ENCODE measurements around the gene MYO7A. TPM values are rescaled to one million over a fixed set of nuclear protein-coding genes. Genes with fewer than 3 reads are reported as not detected.

Gene MYO7A
- total RNA-seq, 1 donor from 2014 or later: 3.2 TPM

GRCh38 chr11:77144196-77144856, 16.3 kb downstream of the MYO7A start:
- H3K27me3 ChIP-seq (ENCODE audit: low read depth): peaks cover 19% of the 10 kb centered on the region
- TF ChIP-seq CTCF (IDR thresholded peaks at IDR 0.05; ENCODE audit: borderline replicate concordance): no peak
- H3K9me3 ChIP-seq (replicated peaks): no peaks in the 10 kb centered on the region
- H3K4me1 ChIP-seq: peaks cover 19% of the 10 kb centered on the region
- H3K36me3 ChIP-seq: no peaks in the 10 kb centered on the region
- DNase-seq: no peak
- H3K4me3 ChIP-seq: no peak overlapping the region
- no peak overlapping the region for H3K27ac ChIP-seq (replicated peaks)
- intact Hi-C loops (cut with micrococcal nuclease): no loop called here

- Histone ChIP-seq H3K9me3 (replicated peaks) (no peaks in the 10 kb centered on the region), H3K27ac (replicated peaks) (no peak overlapping the region), H3K4me3 (no peak overlapping the region), H3K4me1 (peaks cover 14% of the 10 kb centered on the region), H3K27me3 (ENCODE audit: low read depth) (peaks cover 21% of the 10 kb centered on the region), H3K36me3 (no peaks in the 10 kb centered on the region)
- intact Hi-C loops (cut with micrococcal nuclease): no loop called here
- TF ChIP-seq CTCF (IDR thresholded peaks at IDR 0.05; ENCODE audit: borderline replicate concordance): no peak
- DNase-seq: no peak
Observed at GRCh38 chr11:77144857-77145428, 16.9 kb downstream of the MYO7A start.

- Histone ChIP-seq H3K9me3 (replicated peaks) (no peaks in the 10 kb centered on the region), H3K27ac (replicated peaks) (no peak overlapping the region), H3K4me1 (peaks cover 4% of the 10 kb centered on the region), H3K4me3 (no peak overlapping the region), H3K36me3 (no peaks in the 10 kb centered on the region), H3K27me3 (ENCODE audit: low read depth) (peaks cover 21% of the 10 kb centered on the region)
- intact Hi-C loops (cut with micrococcal nuclease): no loop called here
- no peak for TF ChIP-seq CTCF (IDR thresholded peaks at IDR 0.05; ENCODE audit: borderline replicate concordance)
- DNase-seq: no peak
Observed at GRCh38 chr11:77146261-77147035, 18.4 kb downstream of the MYO7A start.

- no peak for TF ChIP-seq CTCF (IDR thresholded peaks at IDR 0.05; ENCODE audit: borderline replicate concordance)
- intact Hi-C loops (cut with micrococcal nuclease): no loop called here
- peaks cover 21% of the 10 kb centered on the region for H3K27me3 ChIP-seq (ENCODE audit: low read depth)
- H3K4me3 ChIP-seq: no peak overlapping the region
- peaks cover 4% of the 10 kb centered on the region for H3K4me1 ChIP-seq
- H3K27ac ChIP-seq (replicated peaks): no peak overlapping the region
- H3K36me3 ChIP-seq: no peaks in the 10 kb centered on the region
- no peaks in the 10 kb centered on the region for H3K9me3 ChIP-seq (replicated peaks)
- no peak for DNase-seq
Observed at GRCh38 chr11:77147036-77147315, 18.9 kb downstream of the MYO7A start.

- TF ChIP-seq CTCF (IDR thresholded peaks at IDR 0.05; ENCODE audit: borderline replicate concordance): no peak
- peaks cover 8% of the 10 kb centered on the region for H3K4me1 ChIP-seq
- H3K4me3 ChIP-seq: peak overlapping the region; percentile 47
- no peaks in the 10 kb centered on the region for H3K36me3 ChIP-seq
- intact Hi-C loops (cut with micrococcal nuclease): no loop called here
- H3K27ac ChIP-seq (replicated peaks): no peak overlapping the region
- H3K9me3 ChIP-seq (replicated peaks): no peaks in the 10 kb centered on the region
- peaks cover 21% of the 10 kb centered on the region for H3K27me3 ChIP-seq (ENCODE audit: low read depth)
- DNase-seq: no peak
Observed at GRCh38 chr11:77147668-77148321, 19.7 kb downstream of the MYO7A start.

Data from left ventricle myocardium inferior (tissue), 1 donor.